AG10803 (cell line): ENCODE measurements around the gene SLC26A5.
"Not testable (repeated sequence)": the region's sequence is repeated elsewhere in the genome, so short reads cannot be mapped to it uniquely, and the experiment has no call there.

Experiments used
- DNase-seq: peaks from one replicate; pipeline ENCODE4 v3.0.0; 2010; ENCODE audit warnings: low read depth
- H3K4me3 ChIP-seq: 2 replicates; pipeline ENCODE4 v1.5.1; 2011; ENCODE audit warnings: mild to moderate bottlenecking, low read length, control low read depth
- CTCF ChIP-seq: conservative IDR thresholded peaks from 2 replicates; pipeline ENCODE4 v1.5.1; 2011; ENCODE audit warnings: mild to moderate bottlenecking, low read length, control low read depth, inconsistent platforms

SLC26A5 gene

GRCh38 chr7:103425177-103425576 is 20.8 kb downstream of the SLC26A5 start:
- no peak overlapping the region for H3K4me3 ChIP-seq
- no peak for TF ChIP-seq CTCF
- DNase-seq: no peak

- no peak overlapping the region for H3K4me3 ChIP-seq
Measured at GRCh38 chr7:103423467-103424179, 22.4 kb downstream of the SLC26A5 start.

GRCh38 chr7:103420857-103421384 is 25.1 kb downstream of the SLC26A5 start:
- H3K4me3 ChIP-seq: no peak overlapping the region
- no peak for DNase-seq
- TF ChIP-seq CTCF: no peak

More at GRCh38 chr7:103423467-103424179, 22.4 kb downstream of the SLC26A5 start:
- no peak for DNase-seq
- no peak for TF ChIP-seq CTCF

- DNase-seq: no peak
- TF ChIP-seq CTCF: no peak
- H3K4me3 ChIP-seq: no peak overlapping the region
Measured at GRCh38 chr7:103418241-103418640, 27.8 kb downstream of the SLC26A5 start.

- no peak for DNase-seq
- no peak overlapping the region for H3K4me3 ChIP-seq
- no peak for TF ChIP-seq CTCF
Measured at GRCh38 chr7:103413407-103413806, 32.6 kb downstream of the SLC26A5 start.

- no peak for TF ChIP-seq CTCF
- DNase-seq: no peak
- H3K4me3 ChIP-seq: no peak overlapping the region
Measured at GRCh38 chr7:103412151-103412550, 33.9 kb downstream of the SLC26A5 start.

- DNase-seq, H3K4me3 ChIP-seq: not testable (repeated sequence)
Measured at GRCh38 chr7:103405789-103406613, 40.0 kb downstream of the SLC26A5 start.

GRCh38 chr7:103399687-103400086 is 46.3 kb downstream of the SLC26A5 start:
- not testable (repeated sequence) for DNase-seq, H3K4me3 ChIP-seq
